Breast epithelium (tissue), 4 donors: ENCODE results near the gene MRPL54. TPM values are rescaled to one million over a fixed set of nuclear protein-coding genes. Genes with fewer than 3 reads are reported as not detected.
"Not testable (repeated sequence)": the region's sequence is repeated elsewhere in the genome, so short reads cannot be mapped to it uniquely, and the experiment has no call there.

ENCODE experiments used
- DNase-seq, 2 donors: peaks; one replicate each; pipeline ENCODE4 v3.0.0-alpha.2; 2019; ENCODE audit warnings: low spot score in 2 of 2
- H3K27ac ChIP-seq, 2 donors: fragments of 200-600 bp; sonication (generic) in 1 of 2; one replicate each; pipeline ENCODE4 v1.5.1; 2016 to 2019; ENCODE audit warnings: mild to moderate bottlenecking in 1 of 2
- H3K27me3 ChIP-seq, 2 donors: fragments of 200-600 bp; sonication (generic) in 1 of 2; one replicate each; pipeline versions ENCODE4 v1.5.1 to v1.6.0; 2017 to 2019; ENCODE audit warnings: control low read depth in 1 of 2, mild to moderate bottlenecking in 1 of 2
- H3K36me3 ChIP-seq: fragments of 200-600 bp; one replicate; pipeline ENCODE4 v1.5.1; 2019
- H3K4me1 ChIP-seq, 2 donors: fragments of 200-600 bp; sonication (generic); one replicate each; pipeline ENCODE4 v1.5.1; 2016 to 2019; ENCODE audit warnings: control low read depth in 1 of 2
- H3K4me3 ChIP-seq, 3 donors: fragments of 200-600 bp; sonication (generic); 1 replicate in 2 of 3; 2 replicates in 1 of 3; pipeline ENCODE4 v1.5.1; 2016 to 2019; ENCODE audit warnings: mild to moderate bottlenecking in 3 of 3, moderate library complexity in 2 of 3
- H3K9me3 ChIP-seq, 2 donors: fragments of 200-600 bp; sonication (generic) in 1 of 2; one replicate each; pipeline ENCODE4 v1.5.1; 2016 to 2019; ENCODE audit warnings: control low read depth in 1 of 2
- POLR2A ChIP-seq: fragments of 450-650 bp; IDR thresholded peaks from one replicate; pipeline ENCODE4 v1.6.1; 2016; ENCODE audit warnings: antibody characterized with exemption, mild to moderate bottlenecking, moderate library complexity
- POLR2AphosphoS5 ChIP-seq, 3 donors: sonication (generic); formaldehyde crosslinking; IDR thresholded peaks; one replicate each; pipeline ENCODE4 v1.6.1; 2017; ENCODE audit warnings: antibody characterized with exemption in 3 of 3
- intact Hi-C: fragments of 100-400 bp; cut with DNase I; formaldehyde crosslinking; loops from one replicate; pipeline ENCODE4 v1.15.1; 2023; ENCODE audit warnings: low total_unique reads
- total RNA-seq, 3 donors: library from RNA; depleted of rRNA; stranded (reverse); fragments of >200 nt; gene quantifications; one replicate each; pipeline ENCODE4 v1.1.0, GENCODE V29; 2016
- TF ChIP-seq, protein P1 (sequence below), 3 donors: fragments of 450-650 bp; IDR thresholded peaks; one replicate each; pipeline ENCODE4 v1.5.1; 2016 to 2017; ENCODE audit warnings: antibody characterized with exemption in 3 of 3, mild to moderate bottlenecking in 3 of 3, moderate library complexity in 3 of 3

MRPL54 gene
- total RNA-seq, 3 donors from 2014 or later = 69.9 to 81.5 (median 73.4) TPM

- H3K4me1 ChIP-seq = no peaks in the 10 kb centered on the region
- H3K27me3 ChIP-seq = peaks cover 0 to 4% of the 10 kb centered on the region in 2 donors
- intact Hi-C loops = no loop called here
- DNase-seq = no peak
- H3K27ac ChIP-seq = no peak overlapping the region
- TF ChIP-seq POLR2A = no peak
- no peak for TF ChIP-seq POLR2AphosphoS5 (IDR thresholded peaks at IDR 0.05)
- TF ChIP-seq, protein P1, sequence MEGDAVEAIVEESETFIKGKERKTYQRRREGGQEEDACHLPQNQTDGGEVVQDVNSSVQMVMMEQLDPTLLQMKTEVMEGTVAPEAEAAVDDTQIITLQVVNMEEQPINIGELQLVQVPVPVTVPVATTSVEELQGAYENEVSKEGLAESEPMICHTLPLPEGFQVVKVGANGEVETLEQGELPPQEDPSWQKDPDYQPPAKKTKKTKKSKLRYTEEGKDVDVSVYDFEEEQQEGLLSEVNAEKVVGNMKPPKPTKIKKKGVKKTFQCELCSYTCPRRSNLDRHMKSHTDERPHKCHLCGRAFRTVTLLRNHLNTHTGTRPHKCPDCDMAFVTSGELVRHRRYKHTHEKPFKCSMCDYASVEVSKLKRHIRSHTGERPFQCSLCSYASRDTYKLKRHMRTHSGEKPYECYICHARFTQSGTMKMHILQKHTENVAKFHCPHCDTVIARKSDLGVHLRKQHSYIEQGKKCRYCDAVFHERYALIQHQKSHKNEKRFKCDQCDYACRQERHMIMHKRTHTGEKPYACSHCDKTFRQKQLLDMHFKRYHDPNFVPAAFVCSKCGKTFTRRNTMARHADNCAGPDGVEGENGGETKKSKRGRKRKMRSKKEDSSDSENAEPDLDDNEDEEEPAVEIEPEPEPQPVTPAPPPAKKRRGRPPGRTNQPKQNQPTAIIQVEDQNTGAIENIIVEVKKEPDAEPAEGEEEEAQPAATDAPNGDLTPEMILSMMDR (IDR thresholded peaks at IDR 0.05) = no peak
- H3K36me3 ChIP-seq = no peaks in the 10 kb centered on the region
- H3K4me3 ChIP-seq = no peak overlapping the region
- H3K9me3 ChIP-seq = no peaks in the 10 kb centered on the region
Measured at GRCh38 chr19:3814648-3815047, 52.2 kb downstream of the MRPL54 start.

GRCh38 chr19:3816148-3816547 is 53.7 kb downstream of the MRPL54 start:
- DNase-seq, H3K27ac ChIP-seq, H3K36me3 ChIP-seq, H3K27me3 ChIP-seq, intact Hi-C loops, H3K4me3 ChIP-seq, H3K4me1 ChIP-seq, H3K9me3 ChIP-seq: not testable (repeated sequence)

DNA sequence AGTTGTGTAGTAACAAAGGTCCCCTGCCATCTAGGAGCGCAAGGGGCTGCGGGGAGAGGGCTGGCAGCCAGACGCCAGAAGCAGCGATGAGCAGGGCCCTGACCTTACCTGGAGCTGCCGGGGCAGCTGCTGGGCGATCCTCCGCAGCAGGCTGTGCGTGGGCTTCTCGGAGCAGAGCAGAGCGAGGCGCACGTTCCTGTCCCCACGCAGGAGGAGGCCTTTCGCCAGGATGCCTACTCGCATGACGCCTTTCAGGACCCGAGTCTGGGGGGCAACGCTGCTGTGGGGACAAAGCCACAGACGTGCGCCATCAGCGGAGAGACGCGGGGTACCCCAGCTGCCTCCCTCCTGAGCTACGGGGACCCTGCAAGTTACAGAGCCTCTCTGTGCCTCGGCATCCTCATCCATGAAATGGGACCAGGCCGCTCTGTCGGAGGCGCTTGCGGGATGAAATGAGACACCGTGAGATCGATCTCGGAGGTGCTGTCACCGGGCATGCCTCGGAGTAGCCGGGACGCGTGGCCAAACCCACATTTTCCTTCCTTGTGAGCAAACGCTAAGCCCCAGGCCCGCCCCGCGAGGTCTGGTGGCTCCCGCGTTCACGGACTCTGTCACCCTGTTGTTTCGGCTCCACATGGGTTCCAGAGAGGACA is 54.2 kb downstream of the MRPL54 start:
- Histone ChIP-seq H3K4me3 (no peak overlapping the region), H3K27ac (no peak overlapping the region), H3K9me3 (no peaks in the 10 kb centered on the region), H3K27me3 (no peaks in the 10 kb centered on the region), H3K4me1 (no peaks in the 10 kb centered on the region), H3K36me3 (no peaks in the 10 kb centered on the region)
- TF ChIP-seq, protein P1 (IDR thresholded peaks at IDR 0.05) = no peak
- TF ChIP-seq POLR2AphosphoS5 (IDR thresholded peaks at IDR 0.05) = no peak
- TF ChIP-seq POLR2A = no peak
- intact Hi-C loops = no loop called here
- DNase-seq = no peak

Other genes starting within 250 kb of the MRPL54 start
- 1 to 10 TPM in 1 of 3 donors, not detected in 2; 2.0 TPM for gene TEKTIP1, start 223.5 kb upstream of the MRPL54 start, total RNA-seq
- 10 to 100 TPM; 44.5 to 50.9 (median 44.9) TPM for gene MFSD12, start 205.1 kb upstream of the MRPL54 start, total RNA-seq
- 100 to 1,000 TPM; 120 to 142 (median 127) TPM for gene HMG20B, start 189.7 kb upstream of the MRPL54 start, total RNA-seq
- gene GIPC3, start 177.2 kb upstream of the MRPL54 start, total RNA-seq = under 1 TPM; 0.29 to 0.66 (median 0.64) TPM
- under 1 TPM; 0.32 to 0.44 (median 0.33) TPM for gene TBXA2R, start 155.8 kb upstream of the MRPL54 start, total RNA-seq
- 10 to 100 TPM; 21.8 to 30.5 (median 27.5) TPM for gene CACTIN, start 135.9 kb upstream of the MRPL54 start, total RNA-seq
- gene PIP5K1C, start 62.2 kb upstream of the MRPL54 start, total RNA-seq = 10 to 100 TPM; 14.6 to 15.7 (median 15.7) TPM
- 10 to 100 TPM in 2 of 3 donors, under 1 TPM in 1; 0.16 to 36.6 (median 20.0) TPM for gene TJP3, start 54.3 kb upstream of the MRPL54 start, total RNA-seq
- 10 to 100 TPM; 24.0 to 24.9 (median 24.6) TPM for gene APBA3, start 990 bp upstream of the MRPL54 start, total RNA-seq
- gene RAX2, start 9.5 kb downstream of the MRPL54 start, total RNA-seq = under 1 TPM in 1 of 3 donors, not detected in 2; 0.66 TPM
- 1 to 10 TPM; 1.8 to 5.6 (median 5.2) TPM for gene MATK, start 23.7 kb downstream of the MRPL54 start, total RNA-seq
- under 1 TPM in 1 of 3 donors, not detected in 2; 0.98 TPM for gene ZFR2, start 106.4 kb downstream of the MRPL54 start, total RNA-seq
- gene ATCAY, start 118.0 kb downstream of the MRPL54 start, total RNA-seq = under 1 TPM in 1 of 3 donors, not detected in 2; 0.73 TPM
- under 1 TPM in 2 of 3 donors, not detected in 1; 0.73 to 0.98 TPM for gene NMRK2, start 170.4 kb downstream of the MRPL54 start, total RNA-seq
- gene DAPK3, start 208.4 kb downstream of the MRPL54 start, total RNA-seq = 10 to 100 TPM; 60.3 to 68.6 (median 62.6) TPM
- gene EEF2, start 222.8 kb downstream of the MRPL54 start, total RNA-seq = 1,000 to 10,000 TPM; 1,628 to 2,598 (median 1,993) TPM
- 10 to 100 TPM in 2 of 3 donors, 1 to 10 TPM in 1; 9.4 to 17.0 (median 15.7) TPM for gene PIAS4, start 245.1 kb downstream of the MRPL54 start, total RNA-seq